SK-N-MC (cell line): ENCODE results near the gene PIGK.
"Not testable (repeated sequence)": the region's sequence is repeated elsewhere in the genome, so short reads cannot be mapped to it uniquely, and the experiment has no call there.

ENCODE experiments used
- DNase-seq: peaks from one replicate; pipeline ENCODE4 v3.0.0-alpha.2; 2011; ENCODE audit warnings: low read depth, low spot score
- H3K27ac ChIP-seq: fragments of 200-600 bp; sonication (generic); 2 replicates; pipeline ENCODE4 v1.5.1; 2016; ENCODE audit warnings: mixed run types
- H3K36me3 ChIP-seq: fragments of 200-600 bp; sonication (generic); 2 replicates; pipeline ENCODE4 v1.6.1; 2017; ENCODE audit warnings: antibody characterized with exemption, low read length, mixed read lengths; ENCODE audit not compliant: insufficient read depth
- H3K4me3 ChIP-seq: fragments of 200-600 bp; sonication (generic); 2 replicates; pipeline ENCODE4 v1.5.1; 2016
- H3K9ac ChIP-seq: fragments of 200-600 bp; sonication (generic); 2 replicates; pipeline ENCODE4 v1.8.0; 2017; ENCODE audit warnings: mixed run types, mixed read lengths; ENCODE audit not compliant: insufficient read length
- H3K9me3 ChIP-seq: fragments of 200-600 bp; sonication (generic); 2 replicates; pipeline ENCODE4 v1.6.1; 2017; ENCODE audit warnings: low read depth, mild to moderate bottlenecking, antibody characterized with exemption, low read length, moderate library complexity, mixed read lengths
- EZH2 ChIP-seq: fragments of 200-600 bp; sonication (generic); IDR thresholded peaks from one replicate; pipeline ENCODE4 v1.6.1; 2017; ENCODE audit warnings: antibody characterized with exemption
- FOXP2 ChIP-seq: optimal IDR thresholded peaks from 2 replicates; pipeline ENCODE3; 2011; ENCODE audit warnings: mild to moderate bottlenecking, moderate library complexity; ENCODE audit not compliant: insufficient read depth; ENCODE audit errors: extremely low read length, control extremely low read depth
- POLR2AphosphoS5 ChIP-seq: IDR thresholded peaks from 2 replicates; pipeline ENCODE4 v1.6.1; 2012; ENCODE audit warnings: mild to moderate bottlenecking, low read depth, low read length, borderline replicate concordance

PIGK gene

GRCh38 chr1:77218477-77219165 is 609 bp downstream of the PIGK start:
- Histone ChIP-seq H3K9me3 (no peaks in the 10 kb centered on the region), H3K36me3 (peaks cover 5% of the 10 kb centered on the region; the same call in 1 of the 2 replicates), H3K27ac (no peak overlapping the region), H3K4me3 (peak overlapping the region; percentile 99), H3K9ac (peak overlapping the region; percentile 90)
- no peak for TF ChIP-seq EZH2
- TF ChIP-seq POLR2AphosphoS5: no peak
- TF ChIP-seq FOXP2: no peak
- no peak for DNase-seq

DNA sequence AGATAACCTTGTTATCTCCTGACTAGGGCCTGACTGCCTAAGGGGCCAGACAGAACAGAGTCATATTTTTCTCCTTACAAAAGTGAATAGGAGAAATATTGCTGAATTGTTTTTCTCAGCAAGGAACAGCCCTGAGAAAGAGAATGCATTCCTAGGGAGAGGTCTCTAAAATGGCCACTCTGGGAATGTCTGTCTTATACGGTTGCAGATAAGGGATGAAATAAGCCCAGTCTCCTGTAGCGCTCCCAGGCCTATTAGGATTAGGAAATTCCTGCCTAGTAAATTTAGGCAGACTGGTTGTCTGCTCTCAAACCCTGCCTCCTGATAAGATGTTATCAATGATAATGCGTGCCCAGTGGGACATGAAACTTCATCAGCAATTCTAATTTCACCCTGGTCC is 15.2 kb downstream of the PIGK start:
- H3K36me3 ChIP-seq, H3K9me3 ChIP-seq, H3K4me3 ChIP-seq, H3K27ac ChIP-seq, DNase-seq, H3K9ac ChIP-seq: not testable (repeated sequence)

DNA sequence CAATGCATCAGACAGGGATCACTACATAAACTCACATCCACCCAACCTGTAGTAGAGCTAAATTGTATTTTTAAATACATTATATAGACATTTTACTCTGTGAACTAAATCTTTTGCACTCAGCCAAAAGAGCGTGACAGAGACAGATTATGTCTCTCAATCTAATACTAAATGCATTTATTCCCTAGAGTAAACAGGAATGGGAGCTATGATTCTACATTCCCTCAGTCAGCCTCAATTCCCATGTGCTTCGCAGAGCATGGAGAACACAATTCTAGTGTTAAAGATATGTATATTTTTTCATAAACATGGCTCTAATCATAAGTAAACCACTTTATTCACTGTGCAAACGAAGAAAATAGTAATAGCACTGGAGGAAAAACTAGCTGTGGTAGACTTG is 16.5 kb downstream of the PIGK start:
- H3K4me3 ChIP-seq: no peak overlapping the region
- no peak overlapping the region for H3K9ac ChIP-seq
- no peaks in the 10 kb centered on the region for H3K9me3 ChIP-seq
- TF ChIP-seq FOXP2 (no peak), EZH2 (no peak), POLR2AphosphoS5 (no peak)
- H3K27ac ChIP-seq: peak overlapping the region; percentile 75; the same call in 1 of the 2 replicates
- DNase-seq: no peak
- H3K36me3 ChIP-seq: no peaks in the 10 kb centered on the region

GRCh38 chr1:77200806-77201205 is 18.4 kb downstream of the PIGK start:
- Histone ChIP-seq H3K9me3 (no peaks in the 10 kb centered on the region), H3K36me3 (no peaks in the 10 kb centered on the region), H3K27ac (no peak overlapping the region; the same call in 1 of the 2 replicates), H3K4me3 (no peak overlapping the region), H3K9ac (no peak overlapping the region)
- TF ChIP-seq FOXP2 (no peak), EZH2 (no peak), POLR2AphosphoS5 (no peak)
- DNase-seq: no peak

DNA sequence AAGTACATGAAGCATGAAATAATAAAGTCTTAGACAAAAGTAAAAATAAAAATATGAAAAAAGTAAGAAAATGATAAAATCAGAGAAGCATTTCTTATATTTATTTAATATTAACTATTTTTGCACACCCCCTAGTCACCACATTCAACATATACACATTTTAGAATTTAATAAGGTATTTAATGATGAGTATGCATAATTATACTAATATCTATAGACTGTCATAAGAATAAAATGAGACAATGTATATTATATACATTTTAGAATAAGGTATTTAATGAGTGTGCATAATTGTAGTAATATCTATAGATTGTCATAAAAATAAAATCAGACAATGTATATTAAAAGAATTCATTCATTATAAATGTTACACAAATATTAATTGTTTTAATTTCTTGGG is 18.9 kb downstream of the PIGK start:
- no peak for DNase-seq
- no peaks in the 10 kb centered on the region for H3K36me3 ChIP-seq
- TF ChIP-seq POLR2AphosphoS5 (no peak), FOXP2 (no peak), EZH2 (no peak)
- H3K4me3 ChIP-seq: no peak overlapping the region
- no peaks in the 10 kb centered on the region for H3K9me3 ChIP-seq
- no peak overlapping the region for H3K9ac ChIP-seq
- no peak overlapping the region; the same call in 1 of the 2 replicates for H3K27ac ChIP-seq

- Histone ChIP-seq H3K9me3 (no peaks in the 10 kb centered on the region), H3K27ac (no peak overlapping the region), H3K4me3 (no peak overlapping the region), H3K36me3 (no peaks in the 10 kb centered on the region), H3K9ac (no peak overlapping the region)
- TF ChIP-seq FOXP2 (no peak), POLR2AphosphoS5 (no peak), EZH2 (no peak)
- no peak for DNase-seq
These were observed 21.9 kb downstream of the PIGK start for GRCh38 chr1:77197351-77197750.

GRCh38 chr1:77193951-77194350 is 25.3 kb downstream of the PIGK start:
- no peak for DNase-seq
- no peaks in the 10 kb centered on the region for H3K36me3 ChIP-seq
- H3K9ac ChIP-seq: no peak overlapping the region
- H3K9me3 ChIP-seq: no peaks in the 10 kb centered on the region
- H3K27ac ChIP-seq: no peak overlapping the region
- H3K4me3 ChIP-seq: no peak overlapping the region
- no peak for TF ChIP-seq EZH2

GRCh38 chr1:77188770-77189169 is 30.5 kb downstream of the PIGK start:
- TF ChIP-seq FOXP2: no peak
- no peak for TF ChIP-seq EZH2
- no peak for TF ChIP-seq POLR2AphosphoS5
- Histone ChIP-seq H3K9ac (no peak overlapping the region), H3K9me3 (no peaks in the 10 kb centered on the region), H3K27ac (no peak overlapping the region), H3K4me3 (no peak overlapping the region), H3K36me3 (no peaks in the 10 kb centered on the region)
- no peak for DNase-seq

DNA sequence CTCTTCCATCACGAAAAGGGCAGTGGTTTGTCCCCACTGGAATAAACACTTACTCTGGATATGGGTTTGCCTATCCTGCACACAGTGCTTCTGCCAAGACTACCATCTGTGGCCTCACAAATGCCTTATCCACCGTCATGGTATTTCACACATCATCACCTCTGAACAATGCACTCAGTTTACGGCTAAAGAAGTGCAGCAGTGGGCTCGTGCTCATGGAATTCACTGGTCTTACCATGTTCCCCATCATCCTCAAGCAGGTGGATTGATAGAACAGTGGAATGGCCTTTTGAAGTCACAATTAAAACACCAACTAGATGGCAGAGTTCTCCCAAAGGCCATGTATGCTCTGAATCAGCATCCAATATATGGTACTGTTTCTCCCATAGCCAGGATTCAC is 32.3 kb downstream of the PIGK start:
- not testable (repeated sequence) for H3K9me3 ChIP-seq, DNase-seq, H3K27ac ChIP-seq, H3K9ac ChIP-seq, H3K4me3 ChIP-seq, H3K36me3 ChIP-seq
